ENCODE results near the gene HMGB3. TPM values are rescaled to one million over a fixed set of nuclear protein-coding genes. Genes with fewer than 3 reads are reported as not detected.

The HMGB3 gene
- total RNA-seq, 1 experiment from 2014 or later: 373 TPM

- H3K79me2 ChIP-seq (ENCODE audit: insufficient read depth, low read length): no peaks in the 10 kb centered on the region
- H3K9me3 ChIP-seq (ENCODE audit: control insufficient read depth, low read depth, low read length): no peaks in the 10 kb centered on the region
- no CpG with 5 or more reads among the region's 5 CpGs for WGBS (ENCODE audit: extremely low coverage, insufficient read length, low lambda C conversion rate)
- DNase-seq: no peak
- H2AFZ ChIP-seq (ENCODE audit: low read length): no peak overlapping the region
- H3K4me1 ChIP-seq (ENCODE audit: insufficient read depth, low read length): no peaks in the 10 kb centered on the region
- peaks cover 72 to 75% of the 10 kb centered on the region in 2 experiments for H3K9me3 Mint-ChIP-seq
- no peak overlapping the region for H2AK5ac ChIP-seq (ENCODE audit: insufficient read length, low read length)
- H3K14ac ChIP-seq (ENCODE audit: insufficient read depth, low read length): no peak overlapping the region
- no peak overlapping the region for H3K4me2 ChIP-seq (ENCODE audit: insufficient read depth, insufficient read length, low read length)
- no peak overlapping the region for H4K5ac ChIP-seq (ENCODE audit: insufficient read length, low read depth, low read length)
- no peak overlapping the region for H3K18ac ChIP-seq (ENCODE audit: insufficient read length, low read depth, low read length)
- H2BK20ac ChIP-seq (ENCODE audit: low read depth, low read length, poor library complexity, severe bottlenecking): no peak overlapping the region
- no peaks in the 10 kb centered on the region for H3K27me3 Mint-ChIP-seq (ENCODE audit: low read depth)
- no peak overlapping the region for H3K23ac ChIP-seq (ENCODE audit: insufficient read length, low read depth, low read length)
- H2BK120ac ChIP-seq (ENCODE audit: low read depth, low read length, poor library complexity, severe bottlenecking): no peak overlapping the region
- H2BK15ac ChIP-seq (ENCODE audit: low read depth, low read length): no peak overlapping the region
- no peak overlapping the region for H4K91ac ChIP-seq (ENCODE audit: insufficient read length, low read depth, low read length)
- H3K9ac ChIP-seq (ENCODE audit: extremely low read depth, insufficient read length, low read length): no peak overlapping the region
- no peak overlapping the region for H2BK12ac ChIP-seq (ENCODE audit: insufficient read length, low read depth, low read length)
- H3K27ac Mint-ChIP-seq: no peak overlapping the region
- H4K8ac ChIP-seq (replicated peaks; ENCODE audit: insufficient read length, low read depth, low read length): no peak overlapping the region
- no peak overlapping the region for H3K4me3 Mint-ChIP-seq
- no peaks in the 10 kb centered on the region for H3K23me2 ChIP-seq (ENCODE audit: insufficient read length, low read depth, low read length, poor library complexity, severe bottlenecking)
- H3K27ac ChIP-seq (ENCODE audit: insufficient read length, low read depth, low read length): no peak overlapping the region
- no peak for TF ChIP-seq CTCF (conservative IDR thresholded peaks at IDR 0.05)
- no peaks in the 10 kb centered on the region for H3K79me1 ChIP-seq (ENCODE audit: insufficient read depth, low read depth, low read length, poor library complexity, severe bottlenecking)
- H3K4me1 Mint-ChIP-seq: no peaks in the 10 kb centered on the region
- no peaks in the 10 kb centered on the region for H4K20me1 ChIP-seq (ENCODE audit: control insufficient read depth, insufficient read depth, insufficient read length)
- no peak overlapping the region for H3K56ac ChIP-seq (ENCODE audit: insufficient read length, low read depth, low read length)
- no peaks in the 10 kb centered on the region for H3K27me3 ChIP-seq (ENCODE audit: insufficient read depth, low read length)
- peaks cover 0 to 15% (median 11%) of the 10 kb centered on the region in 3 experiments; a peak in 6 of 7 replicates for H3K36me3 Mint-ChIP-seq (ENCODE audit: insufficient read depth in 1 of 3, low read depth in 3 of 3)
- no peak overlapping the region for H2BK5ac ChIP-seq (ENCODE audit: insufficient read length, low read length)
- H3K4ac ChIP-seq (ENCODE audit: low read depth, low read length): no peak overlapping the region
- H3T11ph ChIP-seq (ENCODE audit: low read length): no peak overlapping the region
These were observed 30.1 kb downstream of the HMGB3 start for GRCh38 chrX:151013164-151013743.
